ENCODE measurements around the gene BICD2. TPM values are rescaled to one million over a fixed set of nuclear protein-coding genes. Genes with fewer than 3 reads are reported as not detected.
"Not testable (repeated sequence)": the region's sequence is repeated elsewhere in the genome, so short reads cannot be mapped to it uniquely, and the experiment has no call there.

The BICD2 gene
- total RNA-seq, 1 donor from 2014 or later, result 26.2 TPM

DNA sequence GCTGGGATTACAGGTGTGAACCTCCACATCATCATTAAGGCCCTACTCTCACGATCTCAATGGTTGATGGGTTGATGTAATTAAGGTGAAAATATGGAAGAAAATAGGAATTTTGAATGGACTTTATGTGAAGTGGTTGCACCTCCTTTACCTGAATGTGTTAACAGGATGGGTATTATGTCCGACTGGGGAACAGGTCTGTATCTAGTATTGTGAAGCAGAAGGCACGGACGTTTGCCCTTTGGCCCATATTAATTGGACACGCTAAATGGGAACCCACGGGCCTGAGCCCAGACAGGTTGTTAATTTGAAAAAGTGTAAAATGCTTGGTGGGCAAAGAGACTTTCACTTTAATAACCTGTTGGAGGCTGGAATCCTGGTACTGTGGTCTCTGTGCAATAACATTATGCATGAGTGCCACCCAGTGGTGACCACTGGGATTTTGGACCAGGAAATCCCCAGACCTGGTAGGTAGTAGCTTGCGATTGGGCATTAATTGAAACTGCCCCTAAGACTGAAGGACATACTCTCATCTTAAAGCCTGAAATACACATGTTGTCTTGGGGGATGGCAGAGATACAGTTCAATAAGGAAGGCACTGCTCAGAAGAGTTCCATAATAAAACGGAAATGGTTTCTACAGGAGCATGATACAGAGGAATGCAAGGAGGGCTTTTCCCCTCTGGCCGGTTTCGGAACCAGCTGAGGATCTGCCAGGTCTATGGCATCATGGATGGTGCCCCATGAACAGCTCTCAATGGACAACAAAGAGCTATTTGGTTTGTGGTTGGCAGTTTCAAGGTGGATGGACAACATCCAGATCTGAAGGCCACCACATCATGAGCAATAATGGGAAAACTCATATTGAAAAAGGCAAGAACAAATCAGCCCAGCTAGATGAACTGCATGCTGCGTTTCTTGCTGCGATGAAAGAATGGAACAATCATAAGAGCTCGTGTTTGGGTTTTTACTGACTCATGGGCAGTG lies 26.2 kb upstream of the BICD2 start:
- H3K4me3 Mint-ChIP-seq, result no peak overlapping the region
- peaks cover 8% of the 10 kb centered on the region for H3K4me1 Mint-ChIP-seq
- peaks cover 9% of the 10 kb centered on the region for H3K27me3 Mint-ChIP-seq
- intact Hi-C loops (cut with micrococcal nuclease), result loop anchor here (1.0 to 2.0 kb wide), 3 partner anchors 26 to 650 kb away; no protein-coding TSS in a partner anchor
- H3K36me3 Mint-ChIP-seq (ENCODE audit: low read depth), result peaks cover 2% of the 10 kb centered on the region
- H3K9me3 Mint-ChIP-seq, result peaks cover 5% of the 10 kb centered on the region
- no peak overlapping the region for H3K27ac Mint-ChIP-seq
- DNase-seq, result peak; percentile 92

DNA sequence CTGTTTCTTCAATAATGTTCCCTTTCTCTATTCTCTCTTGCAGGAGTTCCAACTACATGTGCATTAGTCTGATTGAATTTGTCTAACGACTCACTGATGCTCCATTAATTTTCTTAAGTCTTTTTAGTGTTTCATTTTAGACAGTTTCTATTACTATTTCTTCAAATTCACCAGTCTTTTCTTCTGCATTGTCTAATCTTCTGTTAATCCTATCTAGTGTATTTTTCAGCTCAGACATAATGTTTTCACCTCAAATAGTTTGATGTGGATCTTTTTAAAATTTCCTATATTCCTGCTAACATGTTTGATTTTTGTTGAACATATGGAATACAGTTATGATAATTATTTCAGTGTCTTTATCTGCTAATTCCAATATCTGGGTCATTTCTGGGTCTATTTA lies 21.7 kb upstream of the BICD2 start:
- Mint-ChIP-seq H3K27ac (no peak overlapping the region), H3K9me3 (peaks cover 5% of the 10 kb centered on the region), H3K27me3 (peaks cover 10% of the 10 kb centered on the region), H3K4me1 (peaks cover 8% of the 10 kb centered on the region), H3K36me3 (ENCODE audit: low read depth) (peaks cover 2% of the 10 kb centered on the region), H3K4me3 (no peak overlapping the region)
- intact Hi-C loops (cut with micrococcal nuclease), result no loop called here
- no peak for DNase-seq

DNA sequence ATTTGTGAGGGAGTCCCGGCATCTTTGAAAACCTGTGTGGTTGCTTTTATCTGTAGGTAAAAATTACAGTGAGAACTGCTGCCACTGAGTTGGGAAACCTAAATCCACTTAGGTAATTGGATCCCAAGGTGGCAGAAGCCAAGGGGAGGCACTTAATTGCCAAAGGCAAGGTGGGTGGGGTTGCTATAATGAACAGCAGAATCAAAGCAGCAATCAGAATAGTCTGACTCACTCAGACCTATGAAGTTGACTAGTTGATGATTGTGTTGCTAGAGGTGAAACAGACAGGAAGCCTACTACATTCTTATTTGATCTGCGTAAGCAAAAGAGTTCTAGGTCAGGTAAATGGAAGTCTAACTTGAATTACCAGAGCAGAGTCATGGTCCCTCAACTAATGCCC lies 17.3 kb upstream of the BICD2 start:
- intact Hi-C loops (cut with micrococcal nuclease), result no loop called here
- DNase-seq, result no peak
- no peaks in the 10 kb centered on the region for H3K4me1 Mint-ChIP-seq
- no peaks in the 10 kb centered on the region for H3K9me3 Mint-ChIP-seq
- no peak overlapping the region for H3K4me3 Mint-ChIP-seq
- H3K27ac Mint-ChIP-seq, result no peak overlapping the region
- no peaks in the 10 kb centered on the region for H3K36me3 Mint-ChIP-seq (ENCODE audit: low read depth)
- peaks cover 10% of the 10 kb centered on the region for H3K27me3 Mint-ChIP-seq

DNA sequence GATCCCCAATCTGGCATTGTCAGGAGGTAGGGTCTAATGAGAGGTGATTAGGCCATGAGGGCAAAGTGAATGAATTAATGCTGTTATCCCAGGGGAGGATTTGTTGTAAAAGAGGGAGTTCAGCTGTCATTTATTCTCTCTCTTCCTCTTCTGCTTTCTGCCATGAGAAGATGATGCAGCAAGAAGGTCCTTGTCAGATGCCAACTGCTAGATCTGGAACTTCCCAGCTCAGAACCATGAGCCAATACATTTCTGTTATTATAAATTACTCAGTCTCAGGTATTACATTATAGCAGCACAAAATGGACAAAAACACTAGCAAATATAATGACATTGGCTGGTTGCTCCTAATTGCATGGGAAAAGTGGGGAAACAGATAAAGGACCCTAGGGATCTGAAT lies 15.6 kb upstream of the BICD2 start:
- Mint-ChIP-seq H3K9me3 (no peaks in the 10 kb centered on the region), H3K36me3 (ENCODE audit: low read depth) (no peaks in the 10 kb centered on the region), H3K4me3 (no peak overlapping the region), H3K4me1 (peaks cover 5% of the 10 kb centered on the region), H3K27ac (no peak overlapping the region), H3K27me3 (peaks cover 8% of the 10 kb centered on the region)
- intact Hi-C loops (cut with micrococcal nuclease), result no loop called here
- DNase-seq, result no peak

DNA sequence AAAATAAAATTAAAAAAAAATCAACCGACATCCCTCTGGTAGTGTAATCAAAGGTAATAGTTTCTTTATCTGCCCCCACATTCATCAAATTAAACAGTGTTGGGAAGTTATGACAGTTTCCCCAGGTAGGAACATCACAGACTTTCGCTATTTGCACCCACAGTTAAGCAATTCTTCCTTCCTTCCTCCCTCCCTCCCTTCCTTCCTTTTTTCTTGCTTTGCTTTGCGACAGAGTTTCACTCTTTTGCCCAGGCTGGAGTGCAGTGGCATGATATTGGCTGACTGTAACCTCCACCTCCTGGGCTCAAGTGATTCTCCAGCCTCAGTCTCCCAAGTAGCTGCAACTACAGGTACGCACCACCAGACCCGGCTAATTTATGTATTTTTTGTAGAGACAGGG lies 10.8 kb upstream of the BICD2 start:
- intact Hi-C loops (cut with micrococcal nuclease), result no loop called here

DNA sequence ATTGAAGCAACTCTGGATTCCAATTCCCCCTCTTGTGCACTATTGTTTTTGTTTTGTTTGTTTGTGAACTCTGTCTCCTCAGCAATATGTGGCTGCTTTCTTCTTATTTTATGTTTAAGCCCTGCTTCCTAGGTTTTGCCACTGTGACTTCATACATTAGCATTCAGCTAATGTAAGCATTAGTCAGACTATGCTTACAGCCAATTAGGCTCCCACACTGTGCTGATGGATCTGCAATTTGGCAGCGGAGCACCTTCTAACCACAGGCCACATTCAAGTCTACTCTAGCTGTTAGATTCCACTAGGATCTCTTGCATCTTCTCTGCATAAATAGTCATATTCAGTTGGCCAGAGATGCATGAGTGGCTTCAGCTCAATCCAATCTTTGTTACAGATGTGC lies 9.6 kb upstream of the BICD2 start:
- Mint-ChIP-seq H3K27ac (no peak overlapping the region), H3K36me3 (ENCODE audit: low read depth) (no peaks in the 10 kb centered on the region), H3K9me3 (no peaks in the 10 kb centered on the region), H3K27me3 (peaks cover 2% of the 10 kb centered on the region), H3K4me3 (no peak overlapping the region), H3K4me1 (peaks cover 18% of the 10 kb centered on the region)
- no peak for DNase-seq
- intact Hi-C loops (cut with micrococcal nuclease), result no loop called here

More for the DNA sequence above, 10.8 kb upstream of the BICD2 start:
- Mint-ChIP-seq H3K27me3 (peaks cover 2% of the 10 kb centered on the region), H3K9me3 (no peaks in the 10 kb centered on the region), H3K36me3 (ENCODE audit: low read depth) (no peaks in the 10 kb centered on the region), H3K4me3 (no peak overlapping the region), H3K27ac (no peak overlapping the region), H3K4me1 (peaks cover 9% of the 10 kb centered on the region)
- no peak for DNase-seq

DNA sequence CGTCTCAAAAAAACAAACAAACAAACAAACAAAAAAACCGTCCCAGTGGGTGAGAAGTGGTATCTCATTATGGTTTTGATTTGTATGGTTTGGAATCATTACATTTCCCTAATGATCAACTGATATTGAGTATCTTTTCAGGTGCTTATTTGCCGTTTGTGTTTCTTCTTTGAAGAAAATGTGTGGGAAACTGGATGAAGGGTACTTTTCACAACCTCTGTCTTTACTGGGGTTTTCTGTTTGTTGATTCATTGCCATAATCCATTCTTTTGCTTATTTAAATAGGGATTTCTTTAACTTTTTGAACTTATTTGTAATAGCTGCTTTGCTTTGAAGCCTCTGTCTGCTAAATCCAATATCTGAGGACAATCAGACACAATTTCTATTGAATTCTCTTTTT lies 9.2 kb upstream of the BICD2 start:
- H3K27ac Mint-ChIP-seq, result no peak overlapping the region
- H3K27me3 Mint-ChIP-seq, result peaks cover 2% of the 10 kb centered on the region
- no peaks in the 10 kb centered on the region for H3K36me3 Mint-ChIP-seq (ENCODE audit: low read depth)
- no peak for DNase-seq
- no peaks in the 10 kb centered on the region for H3K9me3 Mint-ChIP-seq
- peaks cover 18% of the 10 kb centered on the region for H3K4me1 Mint-ChIP-seq
- no peak overlapping the region for H3K4me3 Mint-ChIP-seq
- intact Hi-C loops (cut with micrococcal nuclease), result no loop called here

DNA sequence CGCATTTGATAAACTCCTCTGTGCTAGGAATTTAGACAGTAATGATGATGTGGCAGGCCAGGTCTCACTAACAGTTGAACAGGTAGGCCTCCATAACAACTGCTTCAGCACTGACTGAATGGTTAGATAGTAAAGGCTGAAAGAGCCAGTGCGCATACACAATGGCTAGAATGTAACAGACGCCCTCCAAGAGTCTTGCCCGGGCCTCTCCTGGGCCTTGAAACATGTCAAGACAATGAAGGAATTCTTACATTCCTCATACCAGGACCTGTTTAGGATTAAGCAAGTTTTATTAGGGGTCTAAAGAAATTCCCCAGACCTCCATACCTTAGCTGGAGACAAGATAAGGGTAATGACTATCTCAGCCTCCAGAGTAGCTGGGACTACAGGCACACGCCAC lies 6.7 kb upstream of the BICD2 start:
- DNase-seq, result no peak
- Mint-ChIP-seq H3K27me3 (peaks cover 5% of the 10 kb centered on the region), H3K4me3 (no peak overlapping the region), H3K4me1 (peaks cover 18% of the 10 kb centered on the region), H3K9me3 (no peaks in the 10 kb centered on the region), H3K27ac (no peak overlapping the region), H3K36me3 (ENCODE audit: low read depth) (no peaks in the 10 kb centered on the region)
- intact Hi-C loops (cut with micrococcal nuclease), result no loop called here

DNA sequence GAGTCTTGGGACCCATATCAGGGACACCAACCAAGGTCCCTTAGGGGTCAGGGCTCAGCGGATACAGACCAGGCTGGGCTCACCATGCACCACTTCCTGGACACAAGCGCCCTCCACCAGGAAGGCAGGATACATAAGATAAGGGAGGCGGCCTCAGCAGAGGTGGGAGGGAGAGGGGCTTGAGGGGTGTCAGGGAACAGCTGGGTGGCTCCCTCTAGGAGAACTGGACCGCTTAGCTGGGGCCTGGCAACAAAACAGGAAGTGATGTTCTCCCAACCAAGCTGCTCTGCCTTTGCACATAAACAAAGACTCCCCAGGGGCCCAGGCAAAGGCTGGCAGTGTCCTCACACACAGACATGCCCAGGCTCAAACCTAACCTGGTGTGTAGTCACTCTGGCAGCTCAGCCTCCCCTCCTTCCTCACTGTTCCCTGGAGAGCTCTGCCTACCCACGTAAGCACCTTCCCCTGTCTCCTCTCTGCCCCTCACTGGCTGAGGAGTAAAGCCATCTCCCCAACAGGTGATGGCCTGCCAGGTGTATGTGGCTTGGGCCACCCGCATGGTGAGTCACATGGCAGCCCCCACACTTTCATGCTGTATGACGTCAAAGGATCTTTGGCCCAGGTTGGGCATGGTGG lies 5.8 kb upstream of the BICD2 start:
- no peaks in the 10 kb centered on the region for H3K36me3 Mint-ChIP-seq (ENCODE audit: low read depth)
- peaks cover 5% of the 10 kb centered on the region for H3K27me3 Mint-ChIP-seq
- H3K27ac Mint-ChIP-seq, result peak overlapping the region; percentile 39
- DNase-seq, result peak; percentile 67
- no peaks in the 10 kb centered on the region for H3K9me3 Mint-ChIP-seq
- intact Hi-C loops (cut with micrococcal nuclease), result no loop called here
- H3K4me3 Mint-ChIP-seq, result no peak overlapping the region
- peaks cover 23% of the 10 kb centered on the region for H3K4me1 Mint-ChIP-seq

DNA sequence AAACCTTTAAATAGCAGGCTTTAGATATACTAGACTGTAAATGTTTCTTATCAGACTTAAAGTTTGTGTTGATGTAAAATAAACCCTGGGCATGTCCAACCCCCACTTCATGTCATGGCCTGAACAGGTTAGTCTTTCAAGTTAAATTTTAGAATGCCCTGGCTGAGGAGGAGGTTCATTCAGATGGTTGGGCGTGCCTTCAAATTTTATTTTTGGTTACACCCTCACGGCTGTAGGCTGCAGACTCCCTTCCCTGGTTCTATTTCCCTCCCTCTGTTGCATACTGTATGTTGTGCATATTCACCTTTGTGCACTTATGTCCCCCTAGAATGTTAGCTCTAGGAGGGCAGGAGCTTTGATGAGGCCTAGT lies 5.3 kb upstream of the BICD2 start:
- no peak for DNase-seq

DNA sequence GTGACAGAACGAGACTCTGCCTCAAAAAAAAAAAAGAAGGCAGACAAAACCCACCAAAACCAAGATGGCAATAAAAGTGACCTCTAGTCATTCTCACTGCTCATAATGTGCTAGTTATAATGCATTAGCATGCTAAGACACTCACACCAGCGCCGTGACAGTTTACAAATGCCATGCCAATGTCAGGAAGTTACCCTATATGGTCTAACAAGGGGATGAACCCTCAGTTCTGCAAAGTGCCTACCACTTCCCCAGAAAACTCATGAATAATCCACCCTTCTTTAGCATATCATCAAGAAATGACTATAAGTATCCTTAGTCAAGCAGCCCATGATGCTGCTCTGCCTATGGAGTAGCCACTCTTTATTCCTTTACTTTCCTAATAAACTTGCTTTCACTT lies 4.7 kb upstream of the BICD2 start:
- Mint-ChIP-seq H3K27ac (no peak overlapping the region), H3K36me3 (ENCODE audit: low read depth) (no peaks in the 10 kb centered on the region), H3K9me3 (no peaks in the 10 kb centered on the region), H3K4me3 (no peak overlapping the region), H3K27me3 (peaks cover 5% of the 10 kb centered on the region), H3K4me1 (peaks cover 22% of the 10 kb centered on the region)
- no peak for DNase-seq
- intact Hi-C loops (cut with micrococcal nuclease), result loop anchor here (5.0 kb wide), 1 partner anchor 1398 kb away; no protein-coding TSS in a partner anchor

More for the DNA sequence above, 5.3 kb upstream of the BICD2 start:
- no peaks in the 10 kb centered on the region for H3K36me3 Mint-ChIP-seq (ENCODE audit: low read depth)
- intact Hi-C loops (cut with micrococcal nuclease), result loop anchor here (5.0 kb wide), 1 partner anchor 1397 kb away; no protein-coding TSS in a partner anchor
- H3K4me1 Mint-ChIP-seq, result peaks cover 22% of the 10 kb centered on the region
- H3K27ac Mint-ChIP-seq, result peak overlapping the region; percentile 19
- H3K27me3 Mint-ChIP-seq, result peaks cover 5% of the 10 kb centered on the region
- H3K9me3 Mint-ChIP-seq, result no peaks in the 10 kb centered on the region
- no peak overlapping the region for H3K4me3 Mint-ChIP-seq

DNA sequence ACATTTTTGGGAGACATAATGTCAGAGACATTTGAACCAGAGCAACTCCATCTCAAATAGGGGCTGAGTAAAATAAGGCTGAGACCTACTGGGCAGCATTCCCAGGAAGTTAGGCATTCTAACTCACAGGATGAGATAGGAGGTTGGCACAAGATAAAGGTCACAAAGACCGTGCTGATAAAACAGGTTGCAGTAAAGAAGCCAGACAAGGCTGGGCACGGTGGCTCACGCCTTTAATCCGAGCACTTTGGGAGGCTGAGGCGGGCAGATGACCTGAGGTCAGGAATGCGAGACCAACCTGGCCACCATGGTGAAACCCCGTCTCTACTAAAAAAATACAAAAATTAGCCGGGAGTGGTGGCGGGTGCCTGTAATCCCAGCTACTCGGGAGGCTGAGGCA lies 4.2 kb upstream of the BICD2 start:
- not testable (repeated sequence) for H3K9me3 Mint-ChIP-seq; DNase-seq; H3K36me3 Mint-ChIP-seq (ENCODE audit: low read depth); H3K27me3 Mint-ChIP-seq; H3K4me3 Mint-ChIP-seq; H3K27ac Mint-ChIP-seq
- intact Hi-C loops (cut with micrococcal nuclease), result loop anchor here (5.0 kb wide), 1 partner anchor 1398 kb away; no protein-coding TSS in a partner anchor
- H3K4me1 Mint-ChIP-seq, result peaks cover 22% of the 10 kb centered on the region

DNA sequence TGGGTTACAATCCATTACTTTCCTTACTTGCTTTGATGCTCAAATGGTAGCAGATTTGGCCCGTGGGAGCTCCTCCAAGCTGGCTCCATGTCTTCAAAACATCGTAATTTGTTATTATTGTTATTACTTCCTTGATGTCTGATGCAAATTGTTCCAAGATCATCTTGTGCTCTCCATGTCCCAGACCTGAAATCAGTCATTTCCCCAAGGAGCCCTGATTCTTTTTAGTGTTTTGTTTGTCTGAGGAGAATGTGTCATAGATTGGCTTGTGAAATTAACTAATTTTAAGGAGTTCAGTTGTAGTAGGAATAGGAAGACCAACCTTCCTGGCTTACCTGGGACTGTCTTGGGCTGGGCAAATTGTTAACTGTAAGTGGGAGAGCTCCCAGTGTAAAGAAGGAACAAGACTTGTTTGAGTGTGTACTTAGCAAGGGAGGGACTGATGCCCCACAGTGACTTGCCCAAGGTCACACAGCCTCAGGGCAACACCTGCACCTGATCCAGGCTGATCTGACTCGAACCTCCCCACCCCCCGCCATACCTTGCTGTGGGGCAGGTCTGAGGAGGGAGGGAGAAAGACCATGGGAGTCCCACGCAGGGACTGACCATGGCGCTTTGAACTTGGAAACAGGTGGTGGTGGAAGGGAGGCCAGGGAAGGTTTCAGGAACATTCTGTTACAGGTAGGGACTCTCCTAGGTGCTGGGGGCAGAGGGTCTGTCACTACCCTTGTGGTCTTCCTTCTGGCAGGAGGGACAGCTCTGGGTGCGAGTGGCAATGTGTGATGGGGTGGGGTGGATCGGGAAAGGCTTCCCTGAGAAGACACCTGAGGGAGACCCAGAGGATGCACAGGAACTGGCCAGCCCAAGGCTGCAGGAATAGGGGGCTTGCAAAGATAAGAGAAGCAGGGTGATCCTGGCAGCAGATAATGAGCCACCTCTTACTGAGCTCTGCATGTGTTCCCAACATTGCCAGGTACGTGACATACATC lies 2.7 kb upstream of the BICD2 start:
- H3K4me1 Mint-ChIP-seq, result peaks cover 37% of the 10 kb centered on the region
- H3K27me3 Mint-ChIP-seq, result peaks cover 3% of the 10 kb centered on the region
- H3K9me3 Mint-ChIP-seq, result no peaks in the 10 kb centered on the region
- no peaks in the 10 kb centered on the region for H3K36me3 Mint-ChIP-seq (ENCODE audit: low read depth)
- DNase-seq, result no peak
- no peak overlapping the region for H3K27ac Mint-ChIP-seq
- peak overlapping the region; percentile 38 for H3K4me3 Mint-ChIP-seq
- intact Hi-C loops (cut with micrococcal nuclease), result loop anchor here (5.0 kb wide), 1 partner anchor 1400 kb away; no protein-coding TSS in a partner anchor
